HCT116 (cell line): Measurements from ENCODE around the gene ACSS1. TPM values are rescaled to one million over a fixed set of nuclear protein-coding genes. Genes with fewer than 3 reads are reported as not detected.
A peak's percentile ranks its signal among the peaks of the same experiment; 100 is the strongest.

Source experiments
- ATAC-seq: fragments of 200-7000 bp; cut with Tn5 transposase; 2 replicates; pipeline ENCODE4 v1.9.1; 2020; ENCODE audit warnings: mild to moderate bottlenecking, moderate library complexity
- BruUV-seq: library from RNA; stranded (reverse); fragments of 400-500 nt; replicated peaks from 2 replicates; lab custom pipeline; 2021; lab: Mats Ljungman, UMichigan
- CTCF ChIA-PET: fragments of 300-600 bp; sonication (Branson Sonifier 250); formaldehyde crosslinking; loops from one replicate; lab custom pipeline; 2021; ENCODE audit warnings: antibody characterized with exemption; lab: Charles Lee
- POLR2A ChIA-PET: fragments of 300-600, 350-600 bp; sonication (Branson Sonifier 250); formaldehyde crosslinking; loops from one replicate; lab custom pipeline; 2021; ENCODE audit warnings: antibody characterized with exemption; lab: Charles Lee
- RAD21 ChIA-PET, 2 experiments: fragments of 300-600 bp; sonication (Branson Sonifier 250); formaldehyde crosslinking; loops; one replicate each; lab custom pipeline; 2023; ENCODE audit warnings: low total read pairs in 2 of 2; ENCODE audit not compliant: uncharacterized antibody in 2 of 2, unreplicated experiment in 2 of 2, low non-redundant PET in 1 of 2; lab: Charles Lee
- DNase-seq: peaks from one replicate; pipeline ENCODE4 v3.0.0-alpha.2; 2010; ENCODE audit warnings: low read depth, low spot score
- H2AFZ ChIP-seq: fragments of 200-600 bp; shearing (Covaris generic), sonication (generic); 2 replicates; pipeline ENCODE4 v1.6.1; 2017; ENCODE audit warnings: low read depth, mixed run types, mixed read lengths, antibody characterized with exemption, low read length; ENCODE audit not compliant: poor library complexity, severe bottlenecking
- H3K27ac ChIP-seq: 2 replicates; pipeline ENCODE4 v1.5.1; 2012; ENCODE audit warnings: low read depth, low read length
- H3K27me3 ChIP-seq: fragments of 200-600 bp; sonication (generic); 2 replicates; pipeline ENCODE4 v1.6.1; 2016; ENCODE audit warnings: mixed run types, low read length, mixed read lengths; ENCODE audit not compliant: insufficient read depth
- H3K36me3 ChIP-seq, 2 experiments: fragments of 200-500 bp in 1 of 2; fragments of 200-600 bp in 1 of 2; sonication (Bioruptor generic) in 1 of 2; sonication (generic) in 1 of 2; 2 replicates each; pipeline versions ENCODE4 v1.5.1 to v1.6.1; 2014 to 2016; ENCODE audit warnings: low read length in 2 of 2, inconsistent platforms in 1 of 2, mixed read lengths in 1 of 2, mixed run types in 1 of 2; ENCODE audit not compliant: insufficient read depth in 2 of 2, control insufficient read depth in 1 of 2
- H3K4me1 ChIP-seq, 2 experiments: fragments of 200-600 bp in 1 of 2; sonication (generic) in 1 of 2; 2 replicates each; pipeline versions ENCODE4 v1.5.1 to v1.6.1; 2012 to 2017; ENCODE audit warnings: low read length in 2 of 2, inconsistent platforms in 1 of 2, mild to moderate bottlenecking in 1 of 2, mixed read lengths in 1 of 2, mixed run types in 1 of 2, moderate library complexity in 1 of 2; ENCODE audit not compliant: insufficient read depth in 2 of 2, control insufficient read depth in 1 of 2
- H3K4me2 ChIP-seq: fragments of 200-600 bp; sonication (generic); 2 replicates; pipeline ENCODE4 v1.6.1; 2017; ENCODE audit warnings: mixed run types, low read length, mixed read lengths
- H3K4me3 ChIP-seq, 2 experiments: fragments of 200-600 bp in 1 of 2; sonication (generic) in 1 of 2; replicated peaks in 1 of 2; 2 replicates each; pipeline ENCODE4 v1.5.1; 2011 to 2016; ENCODE audit warnings: low read length in 2 of 2, control low read depth in 1 of 2, low read depth in 1 of 2, mild to moderate bottlenecking in 1 of 2, mixed read lengths in 1 of 2, mixed run types in 1 of 2
- H3K79me2 ChIP-seq: fragments of 200-600 bp; sonication (generic); 2 replicates; pipeline ENCODE4 v1.6.1; 2017; ENCODE audit warnings: mild to moderate bottlenecking, mixed run types, low read length, moderate library complexity, mixed read lengths; ENCODE audit not compliant: insufficient read depth
- H3K9ac ChIP-seq: fragments of 200-600 bp; sonication (generic); 2 replicates; pipeline ENCODE4 v1.6.1; 2016; ENCODE audit warnings: low read length, mixed read lengths
- H3K9me2 ChIP-seq: fragments of 200-600 bp; sonication (generic), shearing (Covaris generic); 2 replicates; pipeline ENCODE4 v1.6.1; 2017; ENCODE audit warnings: mixed run types, mild to moderate bottlenecking, moderate library complexity; ENCODE audit not compliant: insufficient read depth
- H3K9me3 ChIP-seq, 2 experiments: fragments of 200-500 bp in 1 of 2; fragments of 200-600 bp in 1 of 2; sonication (Bioruptor generic) in 1 of 2; sonication (generic) in 1 of 2; 2 replicates each; pipeline ENCODE4 v1.6.1; 2014 to 2017; ENCODE audit warnings: low read length in 2 of 2, mixed read lengths in 2 of 2, inconsistent platforms in 1 of 2, low read depth in 1 of 2, mild to moderate bottlenecking in 1 of 2, mixed run types in 1 of 2, moderate library complexity in 1 of 2; ENCODE audit not compliant: control insufficient read depth in 1 of 2, insufficient read depth in 1 of 2
- H4K20me1 ChIP-seq: fragments of 200-600 bp; sonication (generic), shearing (Covaris generic); 2 replicates; pipeline ENCODE4 v1.6.1; 2017; ENCODE audit warnings: mixed run types, mild to moderate bottlenecking, moderate library complexity; ENCODE audit not compliant: insufficient read depth
- ELF1 ChIP-seq: IDR thresholded peaks from 2 replicates; pipeline ENCODE4 v1.6.1; 2012; ENCODE audit warnings: low read depth, borderline replicate concordance
- EZH2phosphoT487 ChIP-seq: fragments of 200-600 bp; IDR thresholded peaks from 2 replicates; pipeline ENCODE4 v1.6.1; 2018; ENCODE audit warnings: antibody characterized with exemption, borderline replicate concordance
- JUND ChIP-seq: IDR thresholded peaks from 2 replicates; pipeline ENCODE4 v1.6.1; 2012
- POLR2AphosphoS5 ChIP-seq: IDR thresholded peaks from 2 replicates; pipeline ENCODE4 v1.6.1; 2011; ENCODE audit warnings: mild to moderate bottlenecking, low read depth, low read length, moderate library complexity
- intact Hi-C: fragments of 100-400 bp; cut with micrococcal nuclease; formaldehyde crosslinking; loops from 2 replicates; pipeline ENCODE4 v1.10.0; 2022
- total RNA-seq: library from RNA; stranded (reverse); gene quantifications from one replicate; pipeline ENCODE4 v1.2.1, GENCODE V29; 2021; ENCODE audit not compliant: unreplicated experiment
- TF ChIP-seq, protein P1 (sequence below): IDR thresholded peaks from 2 replicates; pipeline ENCODE4 v1.6.1; 2012; ENCODE audit warnings: low read depth
- TF ChIP-seq, protein P2 (sequence below): IDR thresholded peaks from 2 replicates; pipeline ENCODE4 v1.6.1; 2011; ENCODE audit warnings: mild to moderate bottlenecking, low read length, moderate library complexity; ENCODE audit not compliant: insufficient replicate concordance; ENCODE audit errors: extremely low read depth

ACSS1 gene
- total RNA-seq, 1 experiment from 2014 or later: 0.27 TPM

DNA sequence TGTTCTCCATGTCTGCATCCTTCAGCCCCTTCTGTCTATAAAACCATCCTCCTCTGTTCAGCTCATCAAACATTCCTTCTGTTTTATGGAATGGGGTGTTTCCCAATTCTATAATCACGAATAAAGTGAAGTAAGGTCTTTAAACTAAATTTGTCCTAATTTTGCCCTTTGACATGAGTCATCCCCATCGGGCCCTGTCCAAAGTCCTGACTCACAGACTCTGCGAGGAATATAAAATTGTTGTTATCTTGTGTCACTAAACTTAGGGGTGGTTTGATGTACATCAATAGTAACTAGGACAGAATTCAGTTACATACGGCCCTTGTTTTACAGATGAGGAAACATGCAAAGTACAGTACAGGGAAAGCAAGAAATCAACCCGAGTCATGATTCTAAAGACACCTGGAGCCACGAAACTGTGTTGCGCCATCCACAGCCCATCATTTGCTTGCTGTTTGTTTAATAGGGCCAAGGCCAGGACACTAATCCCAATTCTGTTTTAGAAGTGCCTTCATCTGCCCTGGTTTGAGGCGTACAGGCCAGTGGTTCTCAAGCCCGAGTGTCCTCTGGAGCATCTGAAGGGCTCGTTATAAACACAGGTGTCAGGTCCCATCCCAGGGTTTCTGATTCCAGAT, 2.8 kb downstream of the ACSS1 start:
- H3K4me3 ChIP-seq: no peak overlapping the region
- no peaks in the 10 kb centered on the region for H3K79me2 ChIP-seq
- H3K36me3 ChIP-seq: no peaks in the 10 kb centered on the region; a peak in 1 of 4 replicates
- no peak for TF ChIP-seq POLR2AphosphoS5
- TF ChIP-seq, protein P1, sequence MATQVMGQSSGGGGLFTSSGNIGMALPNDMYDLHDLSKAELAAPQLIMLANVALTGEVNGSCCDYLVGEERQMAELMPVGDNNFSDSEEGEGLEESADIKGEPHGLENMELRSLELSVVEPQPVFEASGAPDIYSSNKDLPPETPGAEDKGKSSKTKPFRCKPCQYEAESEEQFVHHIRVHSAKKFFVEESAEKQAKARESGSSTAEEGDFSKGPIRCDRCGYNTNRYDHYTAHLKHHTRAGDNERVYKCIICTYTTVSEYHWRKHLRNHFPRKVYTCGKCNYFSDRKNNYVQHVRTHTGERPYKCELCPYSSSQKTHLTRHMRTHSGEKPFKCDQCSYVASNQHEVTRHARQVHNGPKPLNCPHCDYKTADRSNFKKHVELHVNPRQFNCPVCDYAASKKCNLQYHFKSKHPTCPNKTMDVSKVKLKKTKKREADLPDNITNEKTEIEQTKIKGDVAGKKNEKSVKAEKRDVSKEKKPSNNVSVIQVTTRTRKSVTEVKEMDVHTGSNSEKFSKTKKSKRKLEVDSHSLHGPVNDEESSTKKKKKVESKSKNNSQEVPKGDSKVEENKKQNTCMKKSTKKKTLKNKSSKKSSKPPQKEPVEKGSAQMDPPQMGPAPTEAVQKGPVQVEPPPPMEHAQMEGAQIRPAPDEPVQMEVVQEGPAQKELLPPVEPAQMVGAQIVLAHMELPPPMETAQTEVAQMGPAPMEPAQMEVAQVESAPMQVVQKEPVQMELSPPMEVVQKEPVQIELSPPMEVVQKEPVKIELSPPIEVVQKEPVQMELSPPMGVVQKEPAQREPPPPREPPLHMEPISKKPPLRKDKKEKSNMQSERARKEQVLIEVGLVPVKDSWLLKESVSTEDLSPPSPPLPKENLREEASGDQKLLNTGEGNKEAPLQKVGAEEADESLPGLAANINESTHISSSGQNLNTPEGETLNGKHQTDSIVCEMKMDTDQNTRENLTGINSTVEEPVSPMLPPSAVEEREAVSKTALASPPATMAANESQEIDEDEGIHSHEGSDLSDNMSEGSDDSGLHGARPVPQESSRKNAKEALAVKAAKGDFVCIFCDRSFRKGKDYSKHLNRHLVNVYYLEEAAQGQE: peak; percentile 50
- RAD21 ChIA-PET: no interaction called here
- H3K4me1 ChIP-seq: no peaks in the 10 kb centered on the region
- DNase-seq (no peak), ATAC-seq (no peak)
- CTCF ChIA-PET: no interaction called here
- no peaks in the 10 kb centered on the region for H3K9me3 ChIP-seq
- H2AFZ ChIP-seq: no peak overlapping the region
- no peak overlapping the region for H3K4me2 ChIP-seq
- H3K27ac ChIP-seq: no peak overlapping the region
- H3K9ac ChIP-seq: no peak overlapping the region
- intact Hi-C loops: no loop called here
- no TSS peak for BruUV-seq
- H3K27me3 ChIP-seq: peaks cover 3% of the 10 kb centered on the region
- no peaks in the 10 kb centered on the region for H4K20me1 ChIP-seq
- H3K9me2 ChIP-seq: no peaks in the 10 kb centered on the region
- POLR2A ChIA-PET: no interaction called here

DNA sequence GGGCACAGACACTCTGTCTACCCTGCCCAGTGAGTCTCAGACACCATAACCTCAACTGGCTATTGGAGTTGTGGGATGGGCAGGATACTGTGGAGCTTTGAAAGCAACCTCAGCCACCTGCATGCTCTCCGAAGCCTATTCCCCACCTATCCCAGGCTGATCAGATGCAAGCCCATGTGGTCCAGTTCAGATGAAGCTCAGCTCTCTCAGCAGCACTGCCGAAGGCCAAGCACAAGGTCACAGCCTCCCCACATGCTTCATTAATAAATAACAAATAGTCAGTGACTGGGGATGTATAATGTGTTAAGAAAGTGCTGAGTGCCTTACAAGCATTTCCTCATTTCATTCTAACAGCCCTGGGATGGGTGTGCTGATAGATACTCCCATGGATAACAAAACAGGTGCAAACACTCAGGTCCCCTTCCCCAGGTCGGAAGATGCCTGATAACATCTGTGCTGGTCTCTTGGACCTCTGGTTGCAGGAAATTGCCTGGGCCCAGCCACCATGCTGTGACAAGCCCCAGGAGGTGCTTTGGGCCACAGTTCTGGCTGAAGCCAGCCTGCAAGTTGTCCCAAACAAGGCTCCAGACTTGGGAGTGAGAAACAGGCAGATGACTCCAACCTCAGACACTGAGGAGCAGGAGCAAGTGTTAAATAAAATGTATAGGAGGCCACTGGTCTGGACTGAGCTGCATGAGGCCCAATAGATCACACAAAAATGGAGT, 3.7 kb downstream of the ACSS1 start:
- ChIA-PET POLR2A (no interaction called here), CTCF (no interaction called here), RAD21 (no interaction called here)
- Histone ChIP-seq H3K4me1 (no peaks in the 10 kb centered on the region), H3K9ac (no peak overlapping the region), H2AFZ (no peak overlapping the region), H4K20me1 (no peaks in the 10 kb centered on the region), H3K27me3 (peaks cover 3% of the 10 kb centered on the region), H3K4me3 (no peak overlapping the region), H3K36me3 (no peaks in the 10 kb centered on the region; a peak in 1 of 4 replicates), H3K27ac (no peak overlapping the region), H3K9me3 (no peaks in the 10 kb centered on the region), H3K9me2 (no peaks in the 10 kb centered on the region), H3K4me2 (no peak overlapping the region), H3K79me2 (no peaks in the 10 kb centered on the region)
- intact Hi-C loops: no loop called here
- ATAC-seq (no peak), DNase-seq (no peak)
- BruUV-seq: no TSS peak
- no peak for TF ChIP-seq JUND
- TF ChIP-seq EZH2phosphoT487: no peak
- TF ChIP-seq, protein P2, sequence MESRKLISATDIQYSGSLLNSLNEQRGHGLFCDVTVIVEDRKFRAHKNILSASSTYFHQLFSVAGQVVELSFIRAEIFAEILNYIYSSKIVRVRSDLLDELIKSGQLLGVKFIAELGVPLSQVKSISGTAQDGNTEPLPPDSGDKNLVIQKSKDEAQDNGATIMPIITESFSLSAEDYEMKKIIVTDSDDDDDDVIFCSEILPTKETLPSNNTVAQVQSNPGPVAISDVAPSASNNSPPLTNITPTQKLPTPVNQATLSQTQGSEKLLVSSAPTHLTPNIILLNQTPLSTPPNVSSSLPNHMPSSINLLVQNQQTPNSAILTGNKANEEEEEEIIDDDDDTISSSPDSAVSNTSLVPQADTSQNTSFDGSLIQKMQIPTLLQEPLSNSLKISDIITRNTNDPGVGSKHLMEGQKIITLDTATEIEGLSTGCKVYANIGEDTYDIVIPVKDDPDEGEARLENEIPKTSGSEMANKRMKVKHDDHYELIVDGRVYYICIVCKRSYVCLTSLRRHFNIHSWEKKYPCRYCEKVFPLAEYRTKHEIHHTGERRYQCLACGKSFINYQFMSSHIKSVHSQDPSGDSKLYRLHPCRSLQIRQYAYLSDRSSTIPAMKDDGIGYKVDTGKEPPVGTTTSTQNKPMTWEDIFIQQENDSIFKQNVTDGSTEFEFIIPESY: no peak
- TF ChIP-seq ELF1: no peak
